ENCODE data around the gene COBL.

COBL gene

GRCh38 chr7:51064688-51065087 is 251.9 kb downstream of the COBL start:
- TF ChIP-seq, protein P1, sequence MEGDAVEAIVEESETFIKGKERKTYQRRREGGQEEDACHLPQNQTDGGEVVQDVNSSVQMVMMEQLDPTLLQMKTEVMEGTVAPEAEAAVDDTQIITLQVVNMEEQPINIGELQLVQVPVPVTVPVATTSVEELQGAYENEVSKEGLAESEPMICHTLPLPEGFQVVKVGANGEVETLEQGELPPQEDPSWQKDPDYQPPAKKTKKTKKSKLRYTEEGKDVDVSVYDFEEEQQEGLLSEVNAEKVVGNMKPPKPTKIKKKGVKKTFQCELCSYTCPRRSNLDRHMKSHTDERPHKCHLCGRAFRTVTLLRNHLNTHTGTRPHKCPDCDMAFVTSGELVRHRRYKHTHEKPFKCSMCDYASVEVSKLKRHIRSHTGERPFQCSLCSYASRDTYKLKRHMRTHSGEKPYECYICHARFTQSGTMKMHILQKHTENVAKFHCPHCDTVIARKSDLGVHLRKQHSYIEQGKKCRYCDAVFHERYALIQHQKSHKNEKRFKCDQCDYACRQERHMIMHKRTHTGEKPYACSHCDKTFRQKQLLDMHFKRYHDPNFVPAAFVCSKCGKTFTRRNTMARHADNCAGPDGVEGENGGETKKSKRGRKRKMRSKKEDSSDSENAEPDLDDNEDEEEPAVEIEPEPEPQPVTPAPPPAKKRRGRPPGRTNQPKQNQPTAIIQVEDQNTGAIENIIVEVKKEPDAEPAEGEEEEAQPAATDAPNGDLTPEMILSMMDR (IDR thresholded peaks at IDR 0.05), result no peak

- TF ChIP-seq, protein P1 (IDR thresholded peaks at IDR 0.05), result no peak
These were observed 254.2 kb downstream of the COBL start for GRCh38 chr7:51062222-51062987.

- TF ChIP-seq, protein P1 (IDR thresholded peaks at IDR 0.05), result no peak
These were observed 256.1 kb downstream of the COBL start for GRCh38 chr7:51060536-51060935.

DNA sequence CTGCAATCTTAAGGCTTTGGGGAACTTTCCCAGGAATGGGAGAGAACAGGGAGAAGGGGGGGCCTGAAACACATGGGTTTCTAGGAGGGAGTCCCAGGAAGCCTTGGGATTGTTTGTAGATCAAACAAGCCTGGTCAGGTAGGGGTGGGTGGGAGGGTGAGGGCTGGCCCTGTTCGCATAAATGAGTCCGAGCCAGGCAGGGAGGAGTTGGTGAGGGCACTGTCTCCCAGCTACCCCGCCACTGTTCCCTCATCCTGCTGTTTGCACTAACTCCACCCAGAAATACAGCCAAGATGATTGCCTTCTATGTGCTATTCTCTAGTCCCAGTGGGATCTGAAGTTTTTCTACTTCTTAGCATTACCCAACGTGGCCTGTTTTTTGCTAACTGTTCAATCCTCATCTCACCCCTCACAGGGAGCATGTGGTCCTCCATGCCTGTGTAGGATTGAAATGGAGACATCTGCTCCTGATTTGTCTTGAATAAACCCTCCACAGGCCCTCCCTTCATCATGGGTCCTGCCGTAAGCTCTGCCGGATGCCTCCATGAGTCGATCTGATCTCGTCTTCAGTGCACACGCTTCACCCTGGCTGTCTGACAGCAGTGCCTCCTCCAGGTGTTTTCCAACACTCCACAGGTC is 257.0 kb downstream of the COBL start:
- TF ChIP-seq, protein P1 (IDR thresholded peaks at IDR 0.05), result no peak

- TF ChIP-seq, protein P1 (IDR thresholded peaks at IDR 0.05), result no peak
These were observed 257.8 kb downstream of the COBL start for GRCh38 chr7:51058764-51059163.

GRCh38 chr7:51055039-51055840 is 261.4 kb downstream of the COBL start:
- TF ChIP-seq, protein P1 (IDR thresholded peaks at IDR 0.05), result no peak

DNA sequence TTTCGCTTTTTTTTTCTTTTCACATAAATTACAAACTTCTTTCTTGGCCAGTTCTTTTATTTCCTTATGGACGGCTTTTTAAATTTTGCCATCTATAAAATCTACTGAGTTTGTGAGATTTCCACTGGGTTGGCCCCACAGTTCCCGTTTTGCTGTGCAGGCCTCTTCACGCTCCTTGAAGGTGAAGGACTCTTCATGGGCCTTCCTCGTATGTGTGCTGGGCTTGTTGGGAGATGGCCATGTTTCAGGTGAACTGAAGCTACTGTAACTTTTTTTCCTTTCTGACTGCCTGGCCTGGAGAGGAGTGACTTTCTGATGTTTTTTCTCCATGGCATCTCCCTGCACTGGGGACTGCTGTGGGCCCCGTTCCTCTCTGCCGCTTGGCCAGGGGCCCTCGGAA is 262.4 kb downstream of the COBL start:
- TF ChIP-seq, protein P1 (IDR thresholded peaks at IDR 0.05), result no peak

Data from LNCAP (cell line).